Right lobe of liver (tissue), 6 donors: ENCODE results near the gene POF1B. TPM values are rescaled to one million over a fixed set of nuclear protein-coding genes. Genes with fewer than 3 reads are reported as not detected.

Experiments used
- ATAC-seq, 4 donors: fragments of 200-7000 bp; cut with Tn5 transposase; one replicate each; pipeline ENCODE4 v1.9.1; 2020; ENCODE audit warnings: mild to moderate bottlenecking in 4 of 4, moderate library complexity in 4 of 4
- DNase-seq, 3 donors: peaks; one replicate each; pipeline ENCODE4 v3.0.0-alpha.2; 2020
- H3K27ac ChIP-seq, 3 donors: fragments of 200-600 bp; one replicate each; pipeline ENCODE4 v1.8.0; 2022
- H3K27me3 ChIP-seq, 2 donors: fragments of 200-600 bp; one replicate each; pipeline ENCODE4 v1.8.0; 2022
- H3K36me3 ChIP-seq, 4 donors: fragments of 200-600 bp; sonication (generic) in 1 of 4; one replicate each; pipeline versions ENCODE4 v1.5.1 to v1.8.0; 2017 to 2022; ENCODE audit warnings: control low read depth in 1 of 4
- H3K4me1 ChIP-seq, 4 donors: fragments of 200-600 bp; sonication (generic) in 1 of 4; one replicate each; pipeline versions ENCODE4 v1.5.1 to v1.8.0; 2017 to 2022; ENCODE audit warnings: control low read depth in 1 of 4
- H3K4me3 ChIP-seq, 3 donors: fragments of 200-600 bp; one replicate each; pipeline ENCODE4 v1.8.0; 2022
- H3K9me3 ChIP-seq, 4 donors: fragments of 200-600 bp; sonication (generic) in 1 of 4; one replicate each; pipeline versions ENCODE4 v1.5.1 to v1.8.0; 2017 to 2022; ENCODE audit warnings: control low read depth in 1 of 4
- CTCF ChIP-seq, 4 donors: fragments of 200-600 bp in 3 of 4; fragments of 450-650 bp in 1 of 4; IDR thresholded peaks; one replicate each; pipeline versions ENCODE4 v1.5.1 to v1.8.0; 2016 to 2022; ENCODE audit warnings: antibody characterized with exemption in 4 of 4, mild to moderate bottlenecking in 2 of 4
- POLR2A ChIP-seq: fragments of 450-650 bp; IDR thresholded peaks from one replicate; pipeline ENCODE4 v1.6.1; 2017; ENCODE audit warnings: antibody characterized with exemption, mild to moderate bottlenecking
- WGBS: methylation state at CpG from one replicate; pipeline ENCODE4 v1.1.6; 2018; ENCODE audit warnings: low coverage, low lambda C conversion rate; ENCODE audit not compliant: insufficient coverage; ENCODE audit errors: missing lambda C conversion rate; 5-methylcytosine and 5-hydroxymethylcytosine counted together
- intact Hi-C, 2 donors: fragments of 100-400 bp; cut with DNase I; formaldehyde crosslinking; loops; one replicate each; pipeline versions ENCODE4 v1.11.2 to v1.14.1; 2022
- total RNA-seq, 6 experiments: library from RNA; depleted of rRNA in 2 of 6; stranded (reverse); fragments of >200 nt in 2 of 6; fragmentation: NEBNext Ultra II Directional in 3 of 6; extraction: Animal tissue kit (Norgen Biotek cat#: 25700) in 3 of 6; gene quantifications; one replicate each; pipeline versions ENCODE4 v1.1.0 to v1.2.4, GENCODE V29; 2016 to 2023
- donor health status: DM: no; HTN: yes; CAD: no.
- donor health status: DM: no; HTN: no; CAD: no.
- donor health status: DM: no; HTN: no; CAD: no.
- donor health status: DM: no; HTN: yes; CAD: no.
- donor health status: DM: no; HTN: yes; CAD: no.

The POF1B gene
- total RNA-seq, 6 experiments from 2014 or later: 0.19 to 0.37 (median 0.20) TPM

GRCh38 chrX:85365370-85365995, 14.0 kb downstream of the POF1B start:
- H3K4me1 ChIP-seq: no peaks in the 10 kb centered on the region
- TF ChIP-seq POLR2A (no peak), CTCF (IDR thresholded peaks at IDR 0.05) (no peak)
- intact Hi-C loops: no loop called here
- DNase-seq (no peak), ATAC-seq (no peak)
- no peaks in the 10 kb centered on the region for H3K36me3 ChIP-seq
- WGBS: 33% methylated on average over 4 of the region's 4 CpGs
- no peaks in the 10 kb centered on the region for H3K9me3 ChIP-seq
- H3K27ac ChIP-seq: no peak overlapping the region
- no peaks in the 10 kb centered on the region for H3K27me3 ChIP-seq
- H3K4me3 ChIP-seq: no peak overlapping the region

DNA sequence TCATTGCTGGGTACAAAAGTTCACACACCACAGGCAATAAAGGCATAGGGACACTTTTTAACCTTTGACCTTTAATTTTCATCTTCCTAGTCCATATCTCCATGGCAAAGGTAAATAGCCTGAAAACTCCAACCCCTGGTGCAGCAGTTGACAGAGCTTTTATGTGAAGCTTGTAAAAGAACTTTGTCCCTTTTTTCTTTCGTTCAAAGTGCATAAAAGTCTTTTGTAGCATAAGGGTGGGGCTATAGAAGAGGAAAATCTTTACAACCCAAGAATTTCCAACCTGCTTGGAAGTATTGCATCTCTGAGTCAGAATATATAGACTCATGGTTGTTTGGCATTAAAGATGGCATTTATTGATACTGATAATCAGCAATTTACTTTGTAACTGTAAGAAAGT, 20.4 kb downstream of the POF1B start:
- Histone ChIP-seq H3K36me3 (no peaks in the 10 kb centered on the region), H3K27me3 (peaks cover 0 to 3% of the 10 kb centered on the region in 2 donors), H3K9me3 (no peaks in the 10 kb centered on the region), H3K27ac (no peak overlapping the region), H3K4me1 (no peaks in the 10 kb centered on the region), H3K4me3 (no peak overlapping the region)
- DNase-seq (no peak), ATAC-seq (no peak)
- intact Hi-C loops: no loop called here
- 13% methylated on average over 1 of the region's 1 CpG for WGBS
- TF ChIP-seq POLR2A (no peak), CTCF (IDR thresholded peaks at IDR 0.05) (no peak)

- ATAC-seq: no peak
- Histone ChIP-seq H3K9me3 (no peaks in the 10 kb centered on the region), H3K27me3 (no peaks in the 10 kb centered on the region), H3K36me3 (no peaks in the 10 kb centered on the region), H3K4me3 (no peak overlapping the region), H3K4me1 (no peaks in the 10 kb centered on the region), H3K27ac (no peak overlapping the region)
- no peak for TF ChIP-seq POLR2A
- TF ChIP-seq CTCF (IDR thresholded peaks at IDR 0.05): no peak
- intact Hi-C loops: no loop called here
- 39% methylated on average over 2 of the region's 2 CpGs for WGBS
- DNase-seq: no peak
Measured at GRCh38 chrX:85345523-85345922, 33.9 kb downstream of the POF1B start.

GRCh38 chrX:85327060-85327333, 52.5 kb downstream of the POF1B start:
- DNase-seq: peak in 1 of 3 donors; percentile 6
- Histone ChIP-seq H3K36me3 (no peaks in the 10 kb centered on the region), H3K27me3 (no peaks in the 10 kb centered on the region), H3K9me3 (no peaks in the 10 kb centered on the region), H3K27ac (no peak overlapping the region), H3K4me1 (no peaks in the 10 kb centered on the region), H3K4me3 (no peak overlapping the region)
- intact Hi-C loops: no loop called here
- WGBS: 44% methylated on average over 1 of the region's 2 CpGs
- no peak for ATAC-seq
- TF ChIP-seq CTCF (IDR thresholded peaks at IDR 0.05) (no peak), POLR2A (no peak)
